Trophoblast cell (in vitro differentiated cells and primary cell): ENCODE data around the gene SPRED2.

ENCODE experiments used
- DNase-seq, 2 donors: peaks; one replicate each; pipeline ENCODE4 v3.0.0-alpha.2; 2016
- H2AFZ ChIP-seq: 2 replicates; pipeline ENCODE4 v1.6.1; 2013; ENCODE audit warnings: low read length, moderate library complexity, mild to moderate bottlenecking; ENCODE audit not compliant: insufficient read depth, poor library complexity
- H2AK5ac ChIP-seq: 2 replicates; pipeline ENCODE4 v1.6.1; 2013; ENCODE audit warnings: mild to moderate bottlenecking, low read length
- H2BK120ac ChIP-seq: 2 replicates; pipeline ENCODE4 v1.6.1; 2013; ENCODE audit warnings: low read length, mild to moderate bottlenecking, moderate library complexity; ENCODE audit not compliant: insufficient read depth, poor library complexity
- H2BK12ac ChIP-seq: 2 replicates; pipeline ENCODE4 v1.6.1; 2013; ENCODE audit warnings: mild to moderate bottlenecking, low read length, moderate library complexity
- H2BK5ac ChIP-seq: 2 replicates; pipeline ENCODE4 v1.6.1; 2013; ENCODE audit warnings: low read length, low read depth, moderate library complexity, mild to moderate bottlenecking; ENCODE audit not compliant: poor library complexity
- H3K14ac ChIP-seq: 2 replicates; pipeline ENCODE4 v1.6.1; 2013; ENCODE audit warnings: mild to moderate bottlenecking, low read length
- H3K18ac ChIP-seq: 2 replicates; pipeline ENCODE4 v1.6.1; 2013; ENCODE audit warnings: mild to moderate bottlenecking, low read length
- H3K23ac ChIP-seq: 2 replicates; pipeline ENCODE4 v1.6.1; 2013; ENCODE audit warnings: low read length
- H3K27ac ChIP-seq: 2 replicates; pipeline ENCODE4 v1.5.1; 2013; ENCODE audit warnings: low read depth, mild to moderate bottlenecking, inconsistent platforms, low read length, moderate library complexity
- H3K27me3 ChIP-seq: 2 replicates; pipeline ENCODE4 v1.6.1; 2013; ENCODE audit warnings: inconsistent platforms, mild to moderate bottlenecking, low read length, moderate library complexity; ENCODE audit not compliant: insufficient read depth
- H3K36me3 ChIP-seq, 2 experiments: 1 replicate in 1 of 2; 2 replicates in 1 of 2; pipeline ENCODE4 v1.6.1; 2013; ENCODE audit warnings: low read length in 2 of 2, mild to moderate bottlenecking in 2 of 2, moderate library complexity in 1 of 2; ENCODE audit not compliant: insufficient read depth in 2 of 2, control insufficient read depth in 1 of 2
- H3K4ac ChIP-seq: 2 replicates; pipeline ENCODE4 v1.6.1; 2013; ENCODE audit warnings: low read depth, mild to moderate bottlenecking, low read length, moderate library complexity
- H3K4me1 ChIP-seq, 2 experiments: 1 replicate in 1 of 2; 2 replicates in 1 of 2; pipeline ENCODE4 v1.6.1; 2013; ENCODE audit warnings: low read length in 2 of 2, mild to moderate bottlenecking in 2 of 2, moderate library complexity in 1 of 2; ENCODE audit not compliant: insufficient read depth in 2 of 2, control insufficient read depth in 1 of 2
- H3K4me2 ChIP-seq: 2 replicates; pipeline ENCODE4 v1.6.1; 2013; ENCODE audit warnings: inconsistent platforms, mild to moderate bottlenecking, low read length, moderate library complexity
- H3K4me3 ChIP-seq: 2 replicates; pipeline ENCODE4 v1.5.1; 2013; ENCODE audit warnings: mild to moderate bottlenecking, low read depth, low read length, inconsistent platforms
- H3K79me1 ChIP-seq: one replicate; pipeline ENCODE4 v1.6.1; 2013; ENCODE audit warnings: low read length
- H3K79me2 ChIP-seq: 2 replicates; pipeline ENCODE4 v1.6.1; 2013; ENCODE audit warnings: low read length, mild to moderate bottlenecking; ENCODE audit not compliant: control insufficient read depth, insufficient read depth, poor library complexity
- H3K9ac ChIP-seq: 2 replicates; pipeline ENCODE4 v1.6.1; 2013; ENCODE audit warnings: mild to moderate bottlenecking, low read length
- H3K9me3 ChIP-seq: 2 replicates; pipeline ENCODE4 v1.6.1; 2013; ENCODE audit warnings: low read depth, mild to moderate bottlenecking, control low read depth, inconsistent platforms, low read length; ENCODE audit not compliant: insufficient read depth
- H4K12ac ChIP-seq: 2 replicates; pipeline ENCODE4 v1.6.1; 2013; ENCODE audit warnings: low read depth, mild to moderate bottlenecking, low read length, moderate library complexity
- H4K8ac ChIP-seq: 2 replicates; pipeline ENCODE4 v1.6.1; 2013; ENCODE audit warnings: low read depth, mild to moderate bottlenecking, low read length, moderate library complexity
- H4K91ac ChIP-seq: one replicate; pipeline ENCODE4 v1.6.1; 2013; ENCODE audit warnings: low read depth, mild to moderate bottlenecking, low read length, moderate library complexity
- WGBS: extraction: QIAGEN DNeasy Blood & Tissue Kit; methylation state at CpG from one replicate; pipeline ENCODE4 v1.1.7; 2013; ENCODE audit warnings: missing lambda C conversion rate; ENCODE audit not compliant: insufficient read length, insufficient coverage; ENCODE audit errors: extremely low coverage; 5-methylcytosine and 5-hydroxymethylcytosine counted together

The SPRED2 gene

GRCh38 chr2:65393743-65394422, 38.5 kb downstream of the SPRED2 start:
- Histone ChIP-seq H2AK5ac (no peak overlapping the region), H3K4me1 (peaks cover 0 to 2% of the 10 kb centered on the region in 2 experiments), H3K79me1 (no peaks in the 10 kb centered on the region), H3K9me3 (no peaks in the 10 kb centered on the region), H2AFZ (no peak overlapping the region), H3K23ac (no peak overlapping the region), H3K4ac (no peak overlapping the region), H2BK120ac (no peak overlapping the region), H2BK12ac (no peak overlapping the region), H3K27me3 (no peaks in the 10 kb centered on the region), H3K36me3 (no peaks in the 10 kb centered on the region), H4K12ac (no peak overlapping the region), H3K4me3 (no peak overlapping the region), H3K79me2 (no peaks in the 10 kb centered on the region), H3K18ac (no peak overlapping the region), H3K9ac (no peak overlapping the region), H3K4me2 (no peak overlapping the region), H2BK5ac (no peak overlapping the region), H3K27ac (no peak overlapping the region), H4K91ac (no peak overlapping the region), H3K14ac (no peak overlapping the region), H4K8ac (no peak overlapping the region)
- DNase-seq, result no peak
- WGBS, result no CpG with 5 or more reads among the region's 3 CpGs

- no peak overlapping the region for H3K14ac ChIP-seq
- H4K12ac ChIP-seq, result no peak overlapping the region
- H3K4me2 ChIP-seq, result no peak overlapping the region
- no peak overlapping the region for H3K9ac ChIP-seq
- H3K9me3 ChIP-seq, result no peaks in the 10 kb centered on the region
- no peak overlapping the region for H2BK120ac ChIP-seq
- H3K36me3 ChIP-seq, result no peaks in the 10 kb centered on the region
- no peak overlapping the region for H2AK5ac ChIP-seq
- no peak overlapping the region for H3K27ac ChIP-seq
- H3K18ac ChIP-seq, result no peak overlapping the region
- no peak overlapping the region for H3K23ac ChIP-seq
- no CpG with 5 or more reads among the region's 3 CpGs for WGBS
- H3K79me1 ChIP-seq, result no peaks in the 10 kb centered on the region
- H3K79me2 ChIP-seq, result no peaks in the 10 kb centered on the region
- H2BK12ac ChIP-seq, result no peak overlapping the region
- H2BK5ac ChIP-seq, result no peak overlapping the region
- no peak overlapping the region for H4K91ac ChIP-seq
- no peaks in the 10 kb centered on the region for H3K27me3 ChIP-seq
- no peak overlapping the region for H3K4me3 ChIP-seq
- DNase-seq, result no peak
- H4K8ac ChIP-seq, result no peak overlapping the region
- H2AFZ ChIP-seq, result no peak overlapping the region
- peaks cover 0 to 2% of the 10 kb centered on the region in 2 experiments for H3K4me1 ChIP-seq
- H3K4ac ChIP-seq, result no peak overlapping the region
Measured at GRCh38 chr2:65393046-65393445, 39.4 kb downstream of the SPRED2 start.

- Histone ChIP-seq H3K18ac (no peak overlapping the region), H2AFZ (no peak overlapping the region), H3K4ac (no peak overlapping the region), H3K9me3 (no peaks in the 10 kb centered on the region), H3K9ac (no peak overlapping the region), H3K23ac (no peak overlapping the region), H2BK12ac (no peak overlapping the region), H3K14ac (no peak overlapping the region), H2BK120ac (no peak overlapping the region), H3K4me2 (no peak overlapping the region), H4K91ac (no peak overlapping the region), H3K27me3 (no peaks in the 10 kb centered on the region), H3K27ac (no peak overlapping the region), H2BK5ac (no peak overlapping the region), H3K4me1 (peaks cover 0 to 2% of the 10 kb centered on the region in 2 experiments), H3K36me3 (no peaks in the 10 kb centered on the region), H2AK5ac (no peak overlapping the region), H4K12ac (no peak overlapping the region), H3K79me2 (no peaks in the 10 kb centered on the region), H3K79me1 (no peaks in the 10 kb centered on the region), H3K4me3 (no peak overlapping the region), H4K8ac (no peak overlapping the region)
- DNase-seq, result no peak
- no CpG with 5 or more reads among the region's 5 CpGs for WGBS
Measured at GRCh38 chr2:65392609-65393008, 39.8 kb downstream of the SPRED2 start.

- Histone ChIP-seq H3K9ac (no peak overlapping the region), H3K23ac (no peak overlapping the region), H3K27me3 (no peaks in the 10 kb centered on the region), H3K4me3 (no peak overlapping the region), H3K14ac (no peak overlapping the region), H3K79me1 (no peaks in the 10 kb centered on the region), H3K27ac (no peak overlapping the region), H3K79me2 (no peaks in the 10 kb centered on the region), H4K12ac (no peak overlapping the region), H3K36me3 (no peaks in the 10 kb centered on the region), H2BK5ac (no peak overlapping the region), H3K9me3 (no peaks in the 10 kb centered on the region), H3K4me2 (no peak overlapping the region), H2AK5ac (no peak overlapping the region), H2BK120ac (no peak overlapping the region), H3K4me1 (no peaks in the 10 kb centered on the region), H4K91ac (no peak overlapping the region), H2BK12ac (no peak overlapping the region), H2AFZ (no peak overlapping the region), H4K8ac (no peak overlapping the region), H3K18ac (no peak overlapping the region), H3K4ac (no peak overlapping the region)
- DNase-seq, result no peak
- WGBS, result no CpG with 5 or more reads among the region's 6 CpGs
Measured at GRCh38 chr2:65390134-65390533, 42.3 kb downstream of the SPRED2 start.
